Endodermal cell (in vitro differentiated cells): ENCODE results near the gene CAV1. TPM values are rescaled to one million over a fixed set of nuclear protein-coding genes. Genes with fewer than 3 reads are reported as not detected.

Experiments
- DNase-seq: peaks from one replicate; pipeline ENCODE4 v3.0.0-alpha.2; 2017
- H3K27ac ChIP-seq: 2 replicates; pipeline ENCODE4 v1.5.1; 2013; ENCODE audit warnings: mild to moderate bottlenecking, low read depth, low read length, moderate library complexity
- H3K27me3 ChIP-seq: 2 replicates; pipeline ENCODE4 v1.6.1; 2013; ENCODE audit warnings: mild to moderate bottlenecking, low read length, moderate library complexity; ENCODE audit not compliant: insufficient read depth, control insufficient read depth, poor library complexity, severe bottlenecking
- H3K36me3 ChIP-seq: 2 replicates; pipeline ENCODE4 v1.7.0; 2013; ENCODE audit warnings: mild to moderate bottlenecking, low read length, moderate library complexity; ENCODE audit not compliant: control insufficient read depth, insufficient read depth
- H3K4me1 ChIP-seq: one replicate; pipeline ENCODE4 v1.7.0; 2013; ENCODE audit warnings: low read length; ENCODE audit not compliant: control insufficient read depth, insufficient read depth
- H3K4me3 ChIP-seq: 2 replicates; pipeline ENCODE4 v1.5.1; 2013; ENCODE audit warnings: mild to moderate bottlenecking, low read length, moderate library complexity
- H3K9ac ChIP-seq: 2 replicates; pipeline ENCODE4 v1.6.1; 2013; ENCODE audit warnings: mild to moderate bottlenecking, low read length, moderate library complexity; ENCODE audit not compliant: poor library complexity, severe bottlenecking; ENCODE audit errors: extremely low read depth
- H3K9me3 ChIP-seq: 2 replicates; pipeline ENCODE4 v1.6.1; 2013; ENCODE audit warnings: mild to moderate bottlenecking, low read length, moderate library complexity; ENCODE audit not compliant: control insufficient read depth
- H3K27ac Mint-ChIP-seq: 2 replicates; pipeline ENCODE4 v1.8.0; 2020; ENCODE audit warnings: mixed read lengths
- H3K27me3 Mint-ChIP-seq: 2 replicates; pipeline ENCODE4 v1.8.0; 2021; ENCODE audit warnings: mild to moderate bottlenecking, mixed read lengths; ENCODE audit not compliant: insufficient read depth
- H3K36me3 Mint-ChIP-seq: 2 replicates; pipeline ENCODE4 v1.8.0; 2020; ENCODE audit warnings: low read depth, mixed read lengths
- H3K4me1 Mint-ChIP-seq: 2 replicates; pipeline ENCODE4 v1.8.0; 2020; ENCODE audit warnings: mixed read lengths
- H3K4me3 Mint-ChIP-seq: 2 replicates; pipeline ENCODE4 v1.8.0; 2020; ENCODE audit warnings: mild to moderate bottlenecking, moderate library complexity, mixed read lengths
- H3K9me3 Mint-ChIP-seq: 2 replicates; pipeline ENCODE4 v1.8.0; 2020; ENCODE audit warnings: mild to moderate bottlenecking, mixed read lengths
- CTCF ChIP-seq: fragments of 200-600 bp; sonication (generic); conservative IDR thresholded peaks from 2 replicates; pipeline ENCODE4 v1.5.0; 2021; ENCODE audit warnings: antibody characterized with exemption, mild to moderate bottlenecking
- WGBS, 2 experiments: methylation state at CpG; one replicate each; pipeline versions ENCODE4 v1.1.5 to v1.1.7; 2013; ENCODE audit warnings: missing lambda C conversion rate in 2 of 2, mixed read lengths in 1 of 2; ENCODE audit not compliant: insufficient coverage in 1 of 2, insufficient read length in 1 of 2; 5-methylcytosine and 5-hydroxymethylcytosine counted together
- total RNA-seq, 2 donors: library from RNA; stranded (reverse); fragmentation: NEBNext Ultra II Directional in 1 of 2; extraction: Animal tissue kit (Norgen Biotek cat#: 25700) in 1 of 2; gene quantifications; 2 replicates in 1 of 2; 3 replicates in 1 of 2; pipeline ENCODE4 v1.2.1, GENCODE V29; 2021

CAV1 gene
- total RNA-seq, 2 donors from 2014 or later: 4.9 to 8.8 TPM

DNA sequence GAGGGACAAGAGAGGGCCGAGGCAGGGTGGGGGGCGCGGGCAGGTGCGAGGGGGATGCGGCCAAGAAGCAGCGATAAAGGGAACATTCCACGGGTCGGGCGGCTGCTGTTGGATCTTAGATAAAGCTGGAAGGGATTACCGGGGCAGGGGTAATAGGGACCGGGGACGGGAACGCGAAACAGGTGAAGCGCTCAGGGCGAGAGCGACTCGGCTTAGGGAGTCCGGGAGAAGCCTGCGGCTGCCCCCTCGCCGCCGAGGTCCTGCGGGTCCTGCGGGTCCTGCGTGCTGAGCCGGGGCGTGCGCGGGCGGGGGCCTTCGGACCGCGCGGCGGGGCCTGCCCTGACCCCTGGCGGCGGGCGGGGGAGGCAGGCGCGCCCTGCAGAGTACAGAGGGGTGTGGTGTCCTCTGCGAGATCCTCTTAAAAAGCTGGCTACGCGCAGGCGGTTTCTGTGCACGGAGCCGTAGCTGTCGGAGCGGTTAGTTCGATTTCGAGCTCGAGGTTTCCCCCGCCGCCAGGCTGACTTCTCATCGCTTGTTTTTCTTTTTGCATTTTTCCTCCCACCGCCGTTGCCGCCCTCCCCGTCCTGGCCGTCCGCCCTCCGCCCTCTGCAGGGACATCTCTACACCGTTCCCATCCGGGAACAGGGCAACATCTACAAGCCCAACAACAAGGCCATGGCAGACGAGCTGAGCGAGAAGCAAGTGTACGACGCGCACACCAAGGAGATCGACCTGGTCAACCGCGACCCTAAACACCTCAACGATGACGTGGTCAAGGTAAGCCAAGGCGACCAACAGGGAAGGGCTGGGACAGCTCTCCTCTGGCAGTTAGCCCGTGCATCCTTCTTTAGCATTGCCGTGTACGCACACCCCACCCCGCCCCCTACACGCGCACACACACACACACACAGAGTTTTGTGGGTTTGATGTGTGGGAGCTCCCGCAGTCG lies 1.4 kb downstream of the CAV1 start:
- H3K36me3 Mint-ChIP-seq: no peaks in the 10 kb centered on the region
- peaks cover 4% of the 10 kb centered on the region for H3K4me1 ChIP-seq
- DNase-seq: peak; percentile 92
- H3K36me3 ChIP-seq: no peaks in the 10 kb centered on the region
- H3K9ac ChIP-seq: peak overlapping the region; percentile 34
- peak overlapping the region; percentile 64 for H3K27ac Mint-ChIP-seq
- H3K9me3 Mint-ChIP-seq: no peaks in the 10 kb centered on the region
- H3K27ac ChIP-seq: no peak overlapping the region
- H3K27me3 Mint-ChIP-seq: peaks cover 29% of the 10 kb centered on the region
- H3K27me3 ChIP-seq: peaks cover 23% of the 10 kb centered on the region
- peak overlapping the region; percentile 90 for H3K4me3 ChIP-seq
- H3K9me3 ChIP-seq: no peaks in the 10 kb centered on the region
- WGBS, 2 experiments: 0 to 1% methylated on average over 16 to 76 of the region's 83 CpGs
- peak overlapping the region; percentile 82 for H3K4me3 Mint-ChIP-seq
- TF ChIP-seq CTCF: peak; percentile 98
- peaks cover 42% of the 10 kb centered on the region for H3K4me1 Mint-ChIP-seq

DNA sequence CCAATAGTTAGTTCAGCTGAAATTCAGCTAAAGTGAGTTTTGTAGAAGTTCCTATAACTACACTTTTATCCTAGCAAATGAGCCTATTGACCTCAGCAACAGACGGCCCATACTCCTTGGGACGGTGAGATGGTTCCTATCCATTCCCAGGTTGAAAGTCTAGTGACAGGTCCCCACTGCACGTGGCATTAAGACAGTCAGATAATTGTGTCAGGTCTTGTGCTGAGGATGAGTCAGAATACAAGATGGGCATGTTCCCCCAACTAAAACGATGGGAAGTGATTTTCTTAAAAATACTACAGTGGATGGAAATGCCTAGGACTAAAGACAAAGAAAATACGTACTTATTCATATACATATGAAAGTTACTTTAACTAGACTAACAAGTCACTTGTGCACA lies 2.1 kb downstream of the CAV1 start:
- Mint-ChIP-seq H3K27ac (no peak overlapping the region), H3K27me3 (peaks cover 24% of the 10 kb centered on the region), H3K4me3 (peak overlapping the region; percentile 82), H3K4me1 (peaks cover 40% of the 10 kb centered on the region), H3K36me3 (no peaks in the 10 kb centered on the region), H3K9me3 (no peaks in the 10 kb centered on the region)
- Histone ChIP-seq H3K9me3 (no peaks in the 10 kb centered on the region), H3K36me3 (no peaks in the 10 kb centered on the region), H3K27me3 (peaks cover 23% of the 10 kb centered on the region), H3K4me1 (peaks cover 4% of the 10 kb centered on the region), H3K9ac (peak overlapping the region; percentile 34), H3K27ac (no peak overlapping the region), H3K4me3 (peak overlapping the region; percentile 90)
- WGBS, 2 experiments: 49 to 51% methylated on average over 3 to 5 of the region's 5 CpGs
- no peak for TF ChIP-seq CTCF
- no peak for DNase-seq

- Mint-ChIP-seq H3K4me3 (no peak overlapping the region), H3K36me3 (no peaks in the 10 kb centered on the region)
These were observed 2.7 kb downstream of the CAV1 start for GRCh38 chr7:116527521-116527920.

More at GRCh38 chr7:116527521-116527920, 2.7 kb downstream of the CAV1 start:
- Histone ChIP-seq H3K4me3 (no peak overlapping the region), H3K27me3 (peaks cover 23% of the 10 kb centered on the region), H3K27ac (no peak overlapping the region), H3K9me3 (no peaks in the 10 kb centered on the region), H3K36me3 (no peaks in the 10 kb centered on the region), H3K4me1 (peaks cover 4% of the 10 kb centered on the region), H3K9ac (no peak overlapping the region)
- no peak for TF ChIP-seq CTCF
- Mint-ChIP-seq H3K9me3 (no peaks in the 10 kb centered on the region), H3K27ac (no peak overlapping the region), H3K27me3 (peaks cover 24% of the 10 kb centered on the region), H3K4me1 (peaks cover 35% of the 10 kb centered on the region)
- 94% methylated on average over 2 of the region's 3 CpGs; no CpG with 5 or more reads in 1 of the 2 experiments for WGBS, 2 experiments
- DNase-seq: no peak
